Kidney tubule cell (primary cell): ENCODE measurements around the gene LRCH1.
"Not testable (repeated sequence)": the region's sequence is repeated elsewhere in the genome, so short reads cannot be mapped to it uniquely, and the experiment has no call there.

Experiments
- DNase-seq: peaks from one replicate; pipeline ENCODE4 v3.0.0-alpha.2; 2018; ENCODE audit warnings: low spot score

The LRCH1 gene

GRCh38 chr13:46753137-46753536, 200.2 kb downstream of the LRCH1 start:
- no peak for DNase-seq

GRCh38 chr13:46753917-46754316, 200.9 kb downstream of the LRCH1 start:
- no peak for DNase-seq

- DNase-seq, result no peak
Measured at GRCh38 chr13:46754812-46755211, 201.8 kb downstream of the LRCH1 start.

GRCh38 chr13:46755508-46755907, 202.5 kb downstream of the LRCH1 start:
- not testable (repeated sequence) for DNase-seq

GRCh38 chr13:46756977-46757376, 204.0 kb downstream of the LRCH1 start:
- no peak for DNase-seq

- no peak for DNase-seq
Measured at GRCh38 chr13:46757640-46758039, 204.7 kb downstream of the LRCH1 start.

GRCh38 chr13:46759846-46760245, 206.9 kb downstream of the LRCH1 start:
- DNase-seq, result peak; percentile 6

GRCh38 chr13:46761174-46761573, 208.2 kb downstream of the LRCH1 start:
- no peak for DNase-seq

- DNase-seq, result no peak
Measured at GRCh38 chr13:46761866-46762265, 208.9 kb downstream of the LRCH1 start.

- not testable (repeated sequence) for DNase-seq
Measured at GRCh38 chr13:46769925-46770324, 217.0 kb downstream of the LRCH1 start.

GRCh38 chr13:46771693-46772092, 218.7 kb downstream of the LRCH1 start:
- no peak for DNase-seq

GRCh38 chr13:46773541-46773940, 220.6 kb downstream of the LRCH1 start:
- DNase-seq, result no peak

- no peak for DNase-seq
Measured at GRCh38 chr13:46775385-46776107, 222.6 kb downstream of the LRCH1 start.

- no peak for DNase-seq
Measured at GRCh38 chr13:46778095-46778494, 225.1 kb downstream of the LRCH1 start.

GRCh38 chr13:46778890-46779289, 225.9 kb downstream of the LRCH1 start:
- peak; percentile 14 for DNase-seq

GRCh38 chr13:46782066-46782465, 229.1 kb downstream of the LRCH1 start:
- DNase-seq, result no peak

- no peak for DNase-seq
Measured at GRCh38 chr13:46782691-46783090, 229.7 kb downstream of the LRCH1 start.

- no peak for DNase-seq
Measured at GRCh38 chr13:46783504-46783903, 230.5 kb downstream of the LRCH1 start.

- DNase-seq, result peak; percentile 17
Measured at GRCh38 chr13:46795321-46795720, 242.4 kb downstream of the LRCH1 start.

GRCh38 chr13:46796129-46796514, 243.2 kb downstream of the LRCH1 start:
- no peak for DNase-seq

GRCh38 chr13:46796515-46797474, 243.8 kb downstream of the LRCH1 start, which contains the start of gene ESD:
Gene ESD (minus strand): TSS chr13:46797161. CDS start chr13:46791413, 5,748 bp downstream.
- peak; percentile 93 for DNase-seq

- DNase-seq, result peak; percentile 60
Measured at GRCh38 chr13:46797501-46798237, 244.7 kb downstream of the LRCH1 start.
